Measurements from ENCODE around the gene RTN4RL1.

- TF ChIP-seq, protein P1, sequence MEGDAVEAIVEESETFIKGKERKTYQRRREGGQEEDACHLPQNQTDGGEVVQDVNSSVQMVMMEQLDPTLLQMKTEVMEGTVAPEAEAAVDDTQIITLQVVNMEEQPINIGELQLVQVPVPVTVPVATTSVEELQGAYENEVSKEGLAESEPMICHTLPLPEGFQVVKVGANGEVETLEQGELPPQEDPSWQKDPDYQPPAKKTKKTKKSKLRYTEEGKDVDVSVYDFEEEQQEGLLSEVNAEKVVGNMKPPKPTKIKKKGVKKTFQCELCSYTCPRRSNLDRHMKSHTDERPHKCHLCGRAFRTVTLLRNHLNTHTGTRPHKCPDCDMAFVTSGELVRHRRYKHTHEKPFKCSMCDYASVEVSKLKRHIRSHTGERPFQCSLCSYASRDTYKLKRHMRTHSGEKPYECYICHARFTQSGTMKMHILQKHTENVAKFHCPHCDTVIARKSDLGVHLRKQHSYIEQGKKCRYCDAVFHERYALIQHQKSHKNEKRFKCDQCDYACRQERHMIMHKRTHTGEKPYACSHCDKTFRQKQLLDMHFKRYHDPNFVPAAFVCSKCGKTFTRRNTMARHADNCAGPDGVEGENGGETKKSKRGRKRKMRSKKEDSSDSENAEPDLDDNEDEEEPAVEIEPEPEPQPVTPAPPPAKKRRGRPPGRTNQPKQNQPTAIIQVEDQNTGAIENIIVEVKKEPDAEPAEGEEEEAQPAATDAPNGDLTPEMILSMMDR (IDR thresholded peaks at IDR 0.05): no peak
- TF ChIP-seq POLR2A (IDR thresholded peaks at IDR 0.05): no peak
- no peak for TF ChIP-seq EP300 (IDR thresholded peaks at IDR 0.05)
Measured at GRCh38 chr17:1941272-1942065, 83.7 kb downstream of the RTN4RL1 start.
